IMR-90 (cell line): Measurements from ENCODE around the gene ACOT9. TPM values are rescaled to one million over a fixed set of nuclear protein-coding genes. Genes with fewer than 3 reads are reported as not detected.

ENCODE experiments used
- ATAC-seq: fragments of 200-7000 bp; cut with Tn5 transposase; 2 replicates; pipeline ENCODE4 v1.9.1; 2020; ENCODE audit warnings: low read depth, mild to moderate bottlenecking, moderate library complexity
- BruUV-seq: library from RNA; stranded (reverse); fragments of 400-500 nt; replicated peaks from 2 replicates; lab custom pipeline; 2021; lab: Mats Ljungman, UMichigan
- CTCF ChIA-PET: fragments of 300-600 bp; formaldehyde crosslinking; extraction: SDS; loops from one replicate; lab custom pipeline; 2021; ENCODE audit warnings: antibody characterized with exemption; lab: Yijun Ruan, JAX
- POLR2A ChIA-PET: fragments of 300-600 bp; sonication (Branson Sonifier 250); formaldehyde crosslinking; loops from one replicate; lab custom pipeline; 2022; ENCODE audit warnings: antibody characterized with exemption; ENCODE audit not compliant: unreplicated experiment; lab: Charles Lee
- DNase-seq: peaks from one replicate; pipeline ENCODE4 v3.0.0; 2013
- H2AFZ ChIP-seq: replicated peaks from 2 replicates; pipeline ENCODE3; 2013; ENCODE audit warnings: low read length, mild to moderate bottlenecking; ENCODE audit not compliant: poor library complexity
- H2AK5ac ChIP-seq: 2 replicates; pipeline ENCODE4 v1.6.1; 2013; ENCODE audit warnings: low read depth, low read length, inconsistent platforms
- H2AK9ac ChIP-seq: replicated peaks from 2 replicates; pipeline ENCODE3; 2013; ENCODE audit warnings: mild to moderate bottlenecking, low read depth, low read length, moderate library complexity; ENCODE audit not compliant: poor library complexity
- H2BK120ac ChIP-seq: 2 replicates; pipeline ENCODE4 v1.6.1; 2013; ENCODE audit warnings: low read depth, low read length, inconsistent platforms
- H2BK15ac ChIP-seq: 3 replicates; pipeline ENCODE4 v1.6.1; 2013; ENCODE audit warnings: low read depth, low read length, inconsistent platforms
- H2BK20ac ChIP-seq: 2 replicates; pipeline ENCODE4 v1.6.1; 2013; ENCODE audit warnings: low read depth, mild to moderate bottlenecking, inconsistent platforms, low read length, moderate library complexity
- H2BK5ac ChIP-seq: 2 replicates; pipeline ENCODE4 v1.6.1; 2013; ENCODE audit warnings: mild to moderate bottlenecking, low read depth, low read length, inconsistent platforms; ENCODE audit not compliant: poor library complexity, severe bottlenecking
- H3K14ac ChIP-seq: replicated peaks from 2 replicates; pipeline ENCODE4 v1.6.1; 2013; ENCODE audit warnings: low read depth, low read length, inconsistent platforms
- H3K18ac ChIP-seq: 2 replicates; pipeline ENCODE4 v1.6.1; 2013; ENCODE audit warnings: low read depth, low read length, control low read depth
- H3K23ac ChIP-seq: 2 replicates; pipeline ENCODE4 v1.6.1; 2013; ENCODE audit warnings: low read depth, low read length, inconsistent platforms
- H3K27ac ChIP-seq: 2 replicates; pipeline ENCODE4 v1.5.1; 2013; ENCODE audit warnings: mild to moderate bottlenecking, control low read depth, low read length; ENCODE audit not compliant: insufficient read depth
- H3K27me3 ChIP-seq: 2 replicates; pipeline ENCODE4 v1.6.1; 2013; ENCODE audit warnings: low read length; ENCODE audit not compliant: control insufficient read depth, insufficient read depth
- H3K36me3 ChIP-seq: 2 replicates; pipeline ENCODE4 v1.6.1; 2013; ENCODE audit warnings: low read length, mixed read lengths; ENCODE audit not compliant: control insufficient read depth, insufficient read depth
- H3K4ac ChIP-seq: 2 replicates; pipeline ENCODE4 v1.6.1; 2013; ENCODE audit warnings: low read depth, low read length, inconsistent platforms
- H3K4me1 ChIP-seq: 2 replicates; pipeline ENCODE4 v1.6.1; 2013; ENCODE audit warnings: low read length, mixed read lengths; ENCODE audit not compliant: control insufficient read depth, insufficient read depth
- H3K4me2 ChIP-seq: 2 replicates; pipeline ENCODE4 v1.6.1; 2013; ENCODE audit warnings: low read depth, mild to moderate bottlenecking, control low read depth, low read length, moderate library complexity
- H3K4me3 ChIP-seq: 2 replicates; pipeline ENCODE4 v1.5.1; 2013; ENCODE audit warnings: low read depth, mild to moderate bottlenecking, control low read depth, low read length, moderate library complexity; ENCODE audit not compliant: insufficient read depth
- H3K56ac ChIP-seq: 2 replicates; pipeline ENCODE4 v1.6.1; 2013; ENCODE audit warnings: low read length, inconsistent platforms; ENCODE audit not compliant: insufficient read depth; ENCODE audit errors: extremely low read depth
- H3K79me1 ChIP-seq, 2 experiments: 2 replicates each; pipeline ENCODE4 v1.6.1; 2013; ENCODE audit warnings: low read length in 2 of 2, inconsistent platforms in 1 of 2, low read depth in 1 of 2
- H3K9ac ChIP-seq: 2 replicates; pipeline ENCODE4 v1.6.1; 2013; ENCODE audit warnings: low read depth, low read length, control low read depth
- H3K9me1 ChIP-seq: 2 replicates; pipeline ENCODE4 v1.6.1; 2013; ENCODE audit warnings: low read length, inconsistent platforms; ENCODE audit not compliant: insufficient read depth
- H3K9me3 ChIP-seq: 2 replicates; pipeline ENCODE4 v1.6.1; 2013; ENCODE audit warnings: low read length; ENCODE audit not compliant: control insufficient read depth, insufficient read depth
- H4K20me1 ChIP-seq: 2 replicates; pipeline ENCODE4 v1.6.1; 2013; ENCODE audit warnings: low read length, inconsistent platforms; ENCODE audit not compliant: insufficient read depth
- H4K5ac ChIP-seq: 2 replicates; pipeline ENCODE4 v1.6.1; 2013; ENCODE audit warnings: mild to moderate bottlenecking, low read depth, low read length, control low read depth
- H4K8ac ChIP-seq, 2 experiments: 2 replicates each; pipeline ENCODE4 v1.6.1; 2013; ENCODE audit warnings: low read depth in 2 of 2, low read length in 2 of 2, control low read depth in 1 of 2, inconsistent platforms in 1 of 2
- H4K91ac ChIP-seq: 2 replicates; pipeline ENCODE4 v1.6.1; 2013; ENCODE audit warnings: low read depth, low read length, inconsistent platforms; ENCODE audit not compliant: insufficient read depth
- BHLHE40 ChIP-seq: fragments of 150-350 bp; IDR thresholded peaks from 2 replicates; pipeline ENCODE4 v1.6.1; 2016; ENCODE audit warnings: mild to moderate bottlenecking, low read depth, low read length
- CHD1 ChIP-seq: IDR thresholded peaks from 2 replicates; pipeline ENCODE4 v1.6.1; 2012; ENCODE audit warnings: low read depth, low read length, improper control_type of control experiment
- FOS ChIP-seq: fragments of 150-350 bp; IDR thresholded peaks from 2 replicates; pipeline ENCODE4 v1.6.1; 2016; ENCODE audit warnings: low read depth, low read length
- MAZ ChIP-seq: IDR thresholded peaks from 2 replicates; pipeline ENCODE4 v1.6.1; 2012; ENCODE audit warnings: low read depth, mild to moderate bottlenecking, low read length, improper control_type of control experiment, moderate library complexity, borderline replicate concordance
- MXI1 ChIP-seq: IDR thresholded peaks from 2 replicates; pipeline ENCODE4 v1.6.1; 2012; ENCODE audit warnings: low read depth, mild to moderate bottlenecking, low read length, moderate library complexity, borderline replicate concordance
- NFE2L2 ChIP-seq: fragments of 150-350 bp; IDR thresholded peaks from 2 replicates; pipeline ENCODE4 v1.6.1; 2016; ENCODE audit warnings: low read depth, mild to moderate bottlenecking, low read length
- POLR2A ChIP-seq: IDR thresholded peaks from 2 replicates; pipeline ENCODE4 v1.6.1; 2012; ENCODE audit warnings: mild to moderate bottlenecking, low read depth, low read length
- RAD21 ChIP-seq: IDR thresholded peaks from 2 replicates; pipeline ENCODE4 v1.6.1; 2012; ENCODE audit warnings: low read length, improper control_type of control experiment
- RCOR1 ChIP-seq: IDR thresholded peaks from 2 replicates; pipeline ENCODE4 v1.6.1; 2012; ENCODE audit warnings: mild to moderate bottlenecking, low read length, improper control_type of control experiment; ENCODE audit not compliant: insufficient replicate concordance
- RFX5 ChIP-seq: IDR thresholded peaks from 2 replicates; pipeline ENCODE4 v1.8.0; 2012; ENCODE audit warnings: low read depth, mild to moderate bottlenecking, low read length, moderate library complexity
- SMC3 ChIP-seq: fragments of 150-350 bp; IDR thresholded peaks from 2 replicates; pipeline ENCODE4 v1.6.1; 2016; ENCODE audit warnings: low read depth, mild to moderate bottlenecking, antibody characterized with exemption, low read length, moderate library complexity
- dilution Hi-C: fragments of 300-500 bp; cut with HindIII; formaldehyde crosslinking; loops from one replicate; pipeline ENCODE4 v1.14.3; 2018; ENCODE audit warnings: low sequenced_read_pairs; ENCODE audit not compliant: unreplicated experiment
- in situ Hi-C: fragments of 300-500 bp; cut with MboI; formaldehyde crosslinking; loops from 3 replicates; pipeline ENCODE4 v1.14.3; 2019; ENCODE audit warnings: low sequenced_read_pairs, inconsistent platforms, mixed read lengths
- intact Hi-C: fragments of 100-400 bp; cut with micrococcal nuclease; formaldehyde crosslinking; loops from 2 replicates; pipeline ENCODE4 v1.10.0; 2022
- polyA plus RNA-seq, 3 experiments: library from polyadenylated mRNA; depleted of rRNA; stranded (reverse); fragments of >200 nt; gene quantifications; 2 replicates each; pipeline ENCODE4 v1.2.3, GENCODE V29; 2012; ENCODE audit warnings: low replicate concordance in 1 of 3
- total RNA-seq: library from RNA; depleted of rRNA; stranded (reverse); fragments of >200 nt; gene quantifications from 2 replicates; pipeline ENCODE4 v1.2.3, GENCODE V29; 2012

The ACOT9 gene
- total and polyA plus RNA-seq, 2 of the 4 experiments (the other 2 are of a cell fraction): 43.5 to 47.3 TPM

GRCh38 chrX:23788946-23789345, 45.9 kb upstream of the ACOT9 start (continued):
- no peak for TF ChIP-seq NFE2L2
- no peak for TF ChIP-seq POLR2A

DNA sequence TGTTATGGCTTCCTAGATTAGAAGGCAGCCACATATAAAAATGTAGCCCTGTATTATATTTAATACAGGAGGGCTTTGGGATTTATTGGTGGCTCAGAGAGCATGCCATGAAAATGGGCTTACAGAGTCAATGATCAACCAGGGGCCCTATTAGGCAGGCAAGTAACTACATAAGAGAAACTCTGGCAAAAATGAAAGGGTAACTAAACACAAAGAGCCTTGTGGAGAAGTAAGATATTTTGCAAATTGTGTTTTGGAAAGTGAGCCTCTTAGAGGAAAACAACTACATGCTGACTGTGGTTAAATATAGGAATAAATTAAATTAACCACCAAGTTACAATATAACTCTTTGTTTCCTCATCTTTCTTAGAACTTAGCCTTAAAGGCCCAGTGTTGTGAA, 45.4 kb upstream of the ACOT9 start:
- Histone ChIP-seq H4K20me1 (peaks cover 3% of the 10 kb centered on the region; the same call in 1 of the 2 replicates), H3K9ac (no peak overlapping the region), H3K56ac (no peak overlapping the region), H2BK20ac (no peak overlapping the region), H3K14ac (no peak overlapping the region), H3K27ac (no peak overlapping the region), H4K91ac (no peak overlapping the region), H3K27me3 (no peaks in the 10 kb centered on the region), H3K9me3 (no peaks in the 10 kb centered on the region), H3K4me3 (no peak overlapping the region), H2AK9ac (no peak overlapping the region), H3K4me2 (no peak overlapping the region), H2BK120ac (no peak overlapping the region), H3K79me1 (peaks cover 0 to 5% of the 10 kb centered on the region in 2 experiments; a peak in 1 of 4 replicates), H3K36me3 (peaks cover 2% of the 10 kb centered on the region; the same call in 1 of the 2 replicates), H4K8ac (no peak overlapping the region), H3K23ac (no peak overlapping the region), H3K9me1 (no peaks in the 10 kb centered on the region), H4K5ac (no peak overlapping the region), H3K18ac (no peak overlapping the region), H2BK5ac (no peak overlapping the region), H2AK5ac (no peak overlapping the region), H2BK15ac (no peak overlapping the region), H3K4me1 (no peaks in the 10 kb centered on the region), H3K4ac (no peak overlapping the region), H2AFZ (no peak overlapping the region)
- TF ChIP-seq MAZ (no peak), RFX5 (no peak), NFE2L2 (no peak), MXI1 (no peak), BHLHE40 (no peak), FOS (no peak), RAD21 (no peak), RCOR1 (no peak), SMC3 (no peak), CHD1 (no peak)
- intact Hi-C loops (no loop called here), dilution Hi-C loops (no loop called here), in situ Hi-C loops (loop anchor here (10.0 kb wide), 1 partner anchor 116 kb away; the partner anchor contains the start of genes APOO and CXorf58)
- BruUV-seq: no TSS peak
- ChIA-PET POLR2A (no interaction called here), CTCF (no interaction called here)
- no peak for DNase-seq
- no peak for ATAC-seq
